Measurements from ENCODE around the gene LIPF.
"Not testable (repeated sequence)": the region's sequence is repeated elsewhere in the genome, so short reads cannot be mapped to it uniquely, and the experiment has no call there.

Gene LIPF

DNA sequence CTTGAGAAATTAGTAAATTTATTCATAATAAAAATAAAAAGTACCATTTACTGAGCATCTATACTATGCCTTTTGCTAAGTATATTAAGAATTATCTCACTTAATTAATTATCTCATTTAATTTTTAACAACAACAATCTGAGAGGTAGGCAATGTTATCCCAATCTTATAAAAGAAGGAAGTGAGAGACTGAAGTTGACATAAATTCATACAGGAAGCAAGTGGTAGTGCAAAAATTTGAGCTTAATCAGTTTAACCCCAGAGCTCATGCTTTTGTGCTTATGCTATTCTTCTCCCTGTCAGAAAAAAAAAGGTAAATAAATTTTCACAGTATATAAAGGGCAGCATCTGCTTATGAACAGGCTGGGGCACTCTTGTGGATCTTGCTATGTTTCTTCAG lies 2.7 kb upstream of the LIPF start (continued):
- TF ChIP-seq, protein P1, sequence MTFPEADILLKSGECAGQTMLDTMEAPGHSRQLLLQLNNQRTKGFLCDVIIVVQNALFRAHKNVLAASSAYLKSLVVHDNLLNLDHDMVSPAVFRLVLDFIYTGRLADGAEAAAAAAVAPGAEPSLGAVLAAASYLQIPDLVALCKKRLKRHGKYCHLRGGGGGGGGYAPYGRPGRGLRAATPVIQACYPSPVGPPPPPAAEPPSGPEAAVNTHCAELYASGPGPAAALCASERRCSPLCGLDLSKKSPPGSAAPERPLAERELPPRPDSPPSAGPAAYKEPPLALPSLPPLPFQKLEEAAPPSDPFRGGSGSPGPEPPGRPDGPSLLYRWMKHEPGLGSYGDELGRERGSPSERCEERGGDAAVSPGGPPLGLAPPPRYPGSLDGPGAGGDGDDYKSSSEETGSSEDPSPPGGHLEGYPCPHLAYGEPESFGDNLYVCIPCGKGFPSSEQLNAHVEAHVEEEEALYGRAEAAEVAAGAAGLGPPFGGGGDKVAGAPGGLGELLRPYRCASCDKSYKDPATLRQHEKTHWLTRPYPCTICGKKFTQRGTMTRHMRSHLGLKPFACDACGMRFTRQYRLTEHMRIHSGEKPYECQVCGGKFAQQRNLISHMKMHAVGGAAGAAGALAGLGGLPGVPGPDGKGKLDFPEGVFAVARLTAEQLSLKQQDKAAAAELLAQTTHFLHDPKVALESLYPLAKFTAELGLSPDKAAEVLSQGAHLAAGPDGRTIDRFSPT (tag by site-specific recombination; IDR thresholded peaks at IDR 0.05), result no peak
- TF ChIP-seq ZNF24 (tag by site-specific recombination; IDR thresholded peaks at IDR 0.05), result no peak
- no peak for TF ChIP-seq ZNF701 (tag by site-specific recombination; IDR thresholded peaks at IDR 0.05)

DNA sequence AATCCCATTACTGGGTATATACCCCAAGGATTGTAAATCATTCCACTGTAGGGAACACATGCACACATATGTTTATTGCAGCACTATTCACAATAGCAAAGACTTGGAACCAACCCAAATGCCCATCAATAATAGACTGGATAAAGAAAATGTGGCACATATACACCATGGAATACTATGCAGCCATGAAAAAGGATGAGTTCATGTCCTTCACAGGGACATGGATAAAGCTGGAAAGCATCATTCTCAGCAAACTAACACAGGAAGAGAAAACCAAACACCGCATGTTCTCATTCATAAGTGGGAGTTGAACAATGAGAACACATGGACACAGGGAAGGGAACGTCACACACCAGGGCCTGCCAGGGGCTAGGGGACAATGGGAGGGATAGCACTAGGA lies 1.1 kb upstream of the LIPF start:
- POLR2A ChIA-PET; H3K4me1 ChIP-seq (ENCODE audit: control insufficient read depth, insufficient read depth, low read length); H3K4me3 ChIP-seq (ENCODE audit: low read depth, low read length); H3K9me3 ChIP-seq (ENCODE audit: control insufficient read depth, insufficient read depth, low read depth, low read length); H3K36me3 ChIP-seq (ENCODE audit: control insufficient read depth in 2 of 2, insufficient read depth in 1 of 2, low read length in 2 of 2); H3K27ac ChIP-seq (ENCODE audit: extremely low read depth, low read depth, low read length): not testable (repeated sequence)
- CTCF ChIA-PET, result interaction anchor here (1.2 kb wide), 1 partner anchor 30 kb away, joined by 3 read pairs; no protein-coding TSS in a partner anchor
- TF ChIP-seq, protein P2, sequence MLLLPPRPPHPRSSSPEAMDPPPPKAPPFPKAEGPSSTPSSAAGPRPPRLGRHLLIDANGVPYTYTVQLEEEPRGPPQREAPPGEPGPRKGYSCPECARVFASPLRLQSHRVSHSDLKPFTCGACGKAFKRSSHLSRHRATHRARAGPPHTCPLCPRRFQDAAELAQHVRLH (tag by site-specific recombination; IDR thresholded peaks at IDR 0.05), result peak; percentile 74; the same call in 1 of the 2 replicates
- TF ChIP-seq, protein P3, sequence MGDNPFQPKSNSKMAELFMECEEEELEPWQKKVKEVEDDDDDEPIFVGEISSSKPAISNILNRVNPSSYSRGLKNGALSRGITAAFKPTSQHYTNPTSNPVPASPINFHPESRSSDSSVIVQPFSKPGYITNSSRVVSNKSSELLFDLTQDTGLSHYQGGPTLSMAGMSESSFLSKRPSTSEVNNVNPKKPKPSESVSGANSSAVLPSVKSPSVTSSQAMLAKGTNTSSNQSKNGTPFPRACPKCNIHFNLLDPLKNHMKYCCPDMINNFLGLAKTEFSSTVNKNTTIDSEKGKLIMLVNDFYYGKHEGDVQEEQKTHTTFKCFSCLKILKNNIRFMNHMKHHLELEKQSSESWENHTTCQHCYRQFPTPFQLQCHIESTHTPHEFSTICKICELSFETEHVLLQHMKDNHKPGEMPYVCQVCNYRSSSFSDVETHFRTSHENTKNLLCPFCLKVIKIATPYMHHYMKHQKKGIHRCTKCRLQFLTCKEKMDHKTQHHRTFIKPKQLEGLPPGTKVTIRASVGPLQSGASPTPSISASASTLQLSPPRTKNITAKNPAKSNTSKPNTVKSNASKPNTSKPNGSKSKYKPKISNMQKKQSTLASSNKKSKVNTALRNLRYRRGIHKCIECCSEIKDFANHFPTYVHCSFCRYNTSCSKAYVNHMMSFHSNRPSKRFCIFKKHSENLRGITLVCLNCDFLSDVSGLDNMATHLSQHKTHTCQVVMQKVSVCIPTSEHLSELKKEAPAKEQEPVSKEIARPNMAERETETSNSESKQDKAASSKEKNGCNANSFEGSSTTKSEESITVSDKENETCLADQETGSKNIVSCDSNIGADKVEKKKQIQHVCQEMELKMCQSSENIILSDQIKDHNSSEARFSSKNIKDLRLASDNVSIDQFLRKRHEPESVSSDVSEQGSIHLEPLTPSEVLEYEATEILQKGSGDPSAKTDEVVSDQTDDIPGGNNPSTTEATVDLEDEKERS (tag by site-specific recombination; IDR thresholded peaks at IDR 0.05), result peak; percentile 75; the same call in 1 of the 2 replicates
- TF ChIP-seq ZNF146 (tag by site-specific recombination; IDR thresholded peaks at IDR 0.05), result peak; percentile 99

DNA sequence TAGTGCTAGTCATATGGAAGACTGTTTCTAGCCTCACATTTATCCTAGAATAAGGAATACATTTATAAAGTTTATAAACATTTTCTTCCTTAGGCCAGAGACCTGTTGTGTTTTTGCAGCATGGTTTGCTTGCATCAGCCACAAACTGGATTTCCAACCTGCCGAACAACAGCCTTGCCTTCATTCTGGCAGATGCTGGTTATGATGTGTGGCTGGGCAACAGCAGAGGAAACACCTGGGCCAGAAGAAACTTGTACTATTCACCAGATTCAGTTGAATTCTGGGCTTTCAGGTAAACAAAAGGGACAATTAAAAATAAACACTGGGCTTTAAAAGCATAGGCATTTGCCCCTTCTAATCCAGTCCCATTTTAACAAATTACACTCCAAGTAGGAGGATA lies 4.2 kb downstream of the LIPF start:
- POLR2A ChIA-PET, result no interaction called here
- TF ChIP-seq ZNF747 (tag by site-specific recombination; IDR thresholded peaks at IDR 0.05) (no peak), MZF1 (tag by site-specific recombination; IDR thresholded peaks at IDR 0.05; ENCODE audit: borderline replicate concordance) (no peak), ZNF529 (tag by site-specific recombination; IDR thresholded peaks at IDR 0.05; ENCODE audit: insufficient replicate concordance) (no peak), ZNF785 (tag by site-specific recombination; IDR thresholded peaks at IDR 0.05) (no peak), ZNF837 (tag by site-specific recombination; IDR thresholded peaks at IDR 0.05) (no peak), ZNF350 (tag by site-specific recombination; IDR thresholded peaks at IDR 0.05) (no peak), ZNF146 (tag by site-specific recombination; IDR thresholded peaks at IDR 0.05) (no peak), ZNF473 (tag by site-specific recombination; IDR thresholded peaks at IDR 0.05) (no peak), ZNF114 (tag by site-specific recombination; IDR thresholded peaks at IDR 0.05) (no peak), MEIS1 (CRISPR knock-in tag; IDR thresholded peaks at IDR 0.05; ENCODE audit: borderline replicate concordance) (no peak), ZNF121 (tag by site-specific recombination; IDR thresholded peaks at IDR 0.05) (no peak), ZNF341 (tag by site-specific recombination; IDR thresholded peaks at IDR 0.05; ENCODE audit: low read depth) (no peak), ZSCAN30 (tag by site-specific recombination; IDR thresholded peaks at IDR 0.05) (no peak)
- TF ChIP-seq, protein P4, sequence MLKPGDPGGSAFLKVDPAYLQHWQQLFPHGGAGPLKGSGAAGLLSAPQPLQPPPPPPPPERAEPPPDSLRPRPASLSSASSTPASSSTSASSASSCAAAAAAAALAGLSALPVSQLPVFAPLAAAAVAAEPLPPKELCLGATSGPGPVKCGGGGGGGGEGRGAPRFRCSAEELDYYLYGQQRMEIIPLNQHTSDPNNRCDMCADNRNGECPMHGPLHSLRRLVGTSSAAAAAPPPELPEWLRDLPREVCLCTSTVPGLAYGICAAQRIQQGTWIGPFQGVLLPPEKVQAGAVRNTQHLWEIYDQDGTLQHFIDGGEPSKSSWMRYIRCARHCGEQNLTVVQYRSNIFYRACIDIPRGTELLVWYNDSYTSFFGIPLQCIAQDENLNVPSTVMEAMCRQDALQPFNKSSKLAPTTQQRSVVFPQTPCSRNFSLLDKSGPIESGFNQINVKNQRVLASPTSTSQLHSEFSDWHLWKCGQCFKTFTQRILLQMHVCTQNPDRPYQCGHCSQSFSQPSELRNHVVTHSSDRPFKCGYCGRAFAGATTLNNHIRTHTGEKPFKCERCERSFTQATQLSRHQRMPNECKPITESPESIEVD (tag by site-specific recombination; IDR thresholded peaks at IDR 0.05), result no peak
- TF ChIP-seq, protein P5, sequence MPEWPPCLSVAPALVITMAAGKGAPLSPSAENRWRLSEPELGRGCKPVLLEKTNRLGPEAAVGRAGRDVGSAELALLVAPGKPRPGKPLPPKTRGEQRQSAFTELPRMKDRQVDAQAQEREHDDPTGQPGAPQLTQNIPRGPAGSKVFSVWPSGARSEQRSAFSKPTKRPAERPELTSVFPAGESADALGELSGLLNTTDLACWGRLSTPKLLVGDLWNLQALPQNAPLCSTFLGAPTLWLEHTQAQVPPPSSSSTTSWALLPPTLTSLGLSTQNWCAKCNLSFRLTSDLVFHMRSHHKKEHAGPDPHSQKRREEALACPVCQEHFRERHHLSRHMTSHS (tag by site-specific recombination; IDR thresholded peaks at IDR 0.05), result no peak
- TF ChIP-seq, protein P6, sequence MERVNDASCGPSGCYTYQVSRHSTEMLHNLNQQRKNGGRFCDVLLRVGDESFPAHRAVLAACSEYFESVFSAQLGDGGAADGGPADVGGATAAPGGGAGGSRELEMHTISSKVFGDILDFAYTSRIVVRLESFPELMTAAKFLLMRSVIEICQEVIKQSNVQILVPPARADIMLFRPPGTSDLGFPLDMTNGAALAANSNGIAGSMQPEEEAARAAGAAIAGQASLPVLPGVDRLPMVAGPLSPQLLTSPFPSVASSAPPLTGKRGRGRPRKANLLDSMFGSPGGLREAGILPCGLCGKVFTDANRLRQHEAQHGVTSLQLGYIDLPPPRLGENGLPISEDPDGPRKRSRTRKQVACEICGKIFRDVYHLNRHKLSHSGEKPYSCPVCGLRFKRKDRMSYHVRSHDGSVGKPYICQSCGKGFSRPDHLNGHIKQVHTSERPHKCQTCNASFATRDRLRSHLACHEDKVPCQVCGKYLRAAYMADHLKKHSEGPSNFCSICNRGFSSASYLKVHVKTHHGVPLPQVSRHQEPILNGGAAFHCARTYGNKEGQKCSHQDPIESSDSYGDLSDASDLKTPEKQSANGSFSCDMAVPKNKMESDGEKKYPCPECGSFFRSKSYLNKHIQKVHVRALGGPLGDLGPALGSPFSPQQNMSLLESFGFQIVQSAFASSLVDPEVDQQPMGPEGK (tag by site-specific recombination; IDR thresholded peaks at IDR 0.05), result no peak
- Histone ChIP-seq H3K36me3 (ENCODE audit: control insufficient read depth in 2 of 2, insufficient read depth in 1 of 2, low read length in 2 of 2) (no peaks in the 10 kb centered on the region), H3K9me3 (ENCODE audit: control insufficient read depth, insufficient read depth, low read depth, low read length) (no peaks in the 10 kb centered on the region), H3K4me3 (ENCODE audit: low read depth, low read length) (no peak overlapping the region), H3K27ac (ENCODE audit: extremely low read depth, low read depth, low read length) (no peak overlapping the region), H3K4me1 (ENCODE audit: control insufficient read depth, insufficient read depth, low read length) (peaks cover 3% of the 10 kb centered on the region; the same call in 1 of the 2 replicates)
- CTCF ChIA-PET, result interaction anchor here (1.1 to 1.4 kb wide), 2 partner anchors 103 to 116 kb away, joined by 3 to 5 read pairs; no protein-coding TSS in a partner anchor
